Liver (tissue), 9 donors: ENCODE measurements around the gene HLTF. TPM values are rescaled to one million over a fixed set of nuclear protein-coding genes. Genes with fewer than 3 reads are reported as not detected.

Experiments
- DNase-seq: peaks from one replicate; pipeline ENCODE4 v3.0.0-alpha.2; 2017; ENCODE audit warnings: low spot score
- H3K27ac ChIP-seq, 2 donors: one replicate each; pipeline ENCODE4 v1.7.0; 2013; ENCODE audit warnings: inconsistent platforms in 2 of 2, low read length in 2 of 2, control low read depth in 1 of 2, low read depth in 1 of 2, mild to moderate bottlenecking in 1 of 2
- H3K27me3 ChIP-seq, 4 donors: one replicate each; pipeline versions ENCODE4 v1.6.1 to v1.7.0; 2013; ENCODE audit warnings: low read length in 3 of 4, inconsistent platforms in 1 of 4, mild to moderate bottlenecking in 1 of 4, moderate library complexity in 1 of 4; ENCODE audit not compliant: control insufficient read depth in 4 of 4, insufficient read depth in 4 of 4
- H3K36me3 ChIP-seq, 4 donors: one replicate each; pipeline versions ENCODE4 v1.6.1 to v1.7.0; 2013; ENCODE audit warnings: low read length in 3 of 4, mild to moderate bottlenecking in 3 of 4, low read depth in 1 of 4, moderate library complexity in 1 of 4; ENCODE audit not compliant: control insufficient read depth in 4 of 4, insufficient read depth in 3 of 4
- H3K4me1 ChIP-seq, 4 donors: one replicate each; pipeline versions ENCODE4 v1.6.1 to v1.7.0; 2013; ENCODE audit warnings: low read length in 3 of 4, mild to moderate bottlenecking in 3 of 4, moderate library complexity in 1 of 4; ENCODE audit not compliant: control insufficient read depth in 4 of 4, insufficient read depth in 4 of 4
- H3K4me3 ChIP-seq, 3 donors: one replicate each; pipeline versions ENCODE4 v1.6.1 to v1.7.0; 2013; ENCODE audit warnings: low read length in 3 of 3, control low read depth in 1 of 3, low read depth in 1 of 3, mild to moderate bottlenecking in 1 of 3
- H3K9ac ChIP-seq, 2 donors: one replicate each; pipeline ENCODE4 v1.7.0; 2013; ENCODE audit warnings: low read length in 2 of 2, mild to moderate bottlenecking in 2 of 2, moderate library complexity in 2 of 2, control low read depth in 1 of 2, low read depth in 1 of 2
- H3K9me3 ChIP-seq, 4 donors: one replicate each; pipeline versions ENCODE4 v1.6.1 to v1.7.0; 2013; ENCODE audit warnings: low read length in 3 of 4; ENCODE audit not compliant: control insufficient read depth in 4 of 4
- EGR1 ChIP-seq, 2 donors: IDR thresholded peaks; 2 replicates each; pipeline ENCODE4 v1.6.1; 2016 to 2018; ENCODE audit warnings: antibody characterized with exemption in 2 of 2, low read depth in 2 of 2
- FOXA1 ChIP-seq: IDR thresholded peaks from 2 replicates; pipeline ENCODE4 v1.6.1; 2016; ENCODE audit warnings: antibody characterized with exemption
- FOXA2 ChIP-seq: IDR thresholded peaks from 2 replicates; pipeline ENCODE4 v1.6.1; 2016; ENCODE audit warnings: antibody characterized with exemption
- GABPA ChIP-seq, 2 donors: IDR thresholded peaks in 1 of 2; conservative IDR thresholded peaks in 1 of 2; 2 replicates each; pipeline ENCODE4 v1.6.1; 2016; ENCODE audit warnings: antibody characterized with exemption in 2 of 2, mild to moderate bottlenecking in 1 of 2, moderate library complexity in 1 of 2
- HNF4A ChIP-seq, 2 donors: conservative IDR thresholded peaks; 2 replicates each; pipeline ENCODE4 v1.6.1; 2016; ENCODE audit warnings: antibody characterized with exemption in 2 of 2, mild to moderate bottlenecking in 2 of 2
- HNF4G ChIP-seq: IDR thresholded peaks from 2 replicates; pipeline ENCODE4 v1.6.1; 2016; ENCODE audit warnings: antibody characterized with exemption
- JUND ChIP-seq, 2 donors: IDR thresholded peaks; 2 replicates each; pipeline ENCODE4 v1.6.1; 2016; ENCODE audit warnings: antibody characterized with exemption in 2 of 2
- NR2F2 ChIP-seq: IDR thresholded peaks from 2 replicates; pipeline ENCODE4 v1.6.1; 2016; ENCODE audit warnings: antibody characterized with exemption
- RAD21 ChIP-seq, 2 donors: IDR thresholded peaks; 2 replicates each; pipeline ENCODE4 v1.6.1; 2016; ENCODE audit warnings: antibody characterized with exemption in 2 of 2, mild to moderate bottlenecking in 2 of 2
- RXRA ChIP-seq, 2 donors: IDR thresholded peaks; 2 replicates each; pipeline ENCODE4 v1.6.1; 2017 to 2018; ENCODE audit warnings: antibody characterized with exemption in 2 of 2, mild to moderate bottlenecking in 1 of 2
- SP1 ChIP-seq: IDR thresholded peaks from 2 replicates; pipeline ENCODE4 v1.6.1; 2018; ENCODE audit warnings: antibody characterized with exemption, mild to moderate bottlenecking
- TAF1 ChIP-seq: conservative IDR thresholded peaks from 2 replicates; pipeline ENCODE4 v1.6.1; 2016; ENCODE audit warnings: antibody characterized with exemption, mild to moderate bottlenecking
- YY1 ChIP-seq: IDR thresholded peaks from 2 replicates; pipeline ENCODE4 v1.6.1; 2016; ENCODE audit warnings: antibody characterized with exemption, mild to moderate bottlenecking
- WGBS: extraction: QIAGEN DNeasy Blood & Tissue Kit; methylation state at CpG from one replicate; pipeline ENCODE4 v1.1.7; 2013; 5-methylcytosine and 5-hydroxymethylcytosine counted together
- polyA plus RNA-seq, 2 donors: library from polyadenylated mRNA; stranded (reverse) in 1 of 2; unstranded in 1 of 2; fragments of 200-250 nt in 1 of 2; fragments of >200 nt in 1 of 2; fragmentation: Nextera tagmentation in 1 of 2; extraction: Ambion mirVana in 1 of 2; gene quantifications; one replicate each; pipeline versions ENCODE4 v1.2.1 to v1.2.3, GENCODE V29; 2013 to 2015
- total RNA-seq, 2 donors: library from RNA; depleted of rRNA; stranded (reverse); fragments of >200 nt; gene quantifications; one replicate each; pipeline ENCODE4 v1.2.3, GENCODE V29; 2014
- TF ChIP-seq, protein P1 (sequence below): fragments of 150-350 bp; IDR thresholded peaks from 2 replicates; pipeline ENCODE4 v1.5.1; 2017; ENCODE audit warnings: improper control_type of control experiment, low read depth, low read length; ENCODE audit not compliant: missing input control
- TF ChIP-seq, protein P2 (sequence below): IDR thresholded peaks from 2 replicates; pipeline ENCODE4 v1.6.1; 2016; ENCODE audit warnings: antibody characterized with exemption
- TF ChIP-seq, protein P3 (sequence below): IDR thresholded peaks from 2 replicates; pipeline ENCODE4 v1.6.1; 2016; ENCODE audit warnings: antibody characterized with exemption, mild to moderate bottlenecking
- TF ChIP-seq, protein P4 (sequence below): IDR thresholded peaks from 2 replicates; pipeline ENCODE4 v1.6.1; 2016; ENCODE audit warnings: antibody characterized with exemption
- TF ChIP-seq, protein P5 (sequence below): IDR thresholded peaks from 2 replicates; pipeline ENCODE4 v1.6.1; 2016; ENCODE audit warnings: antibody characterized with exemption
- donor health status: healthy.
- donor health status: healthy.
- donor health status: healthy.
- donor health status: healthy.
- donor health status: healthy.

Gene HLTF
- total and polyA plus RNA-seq, 4 donors: 4.1 to 31.7 (median 17.0) TPM

GRCh38 chr3:149031096-149031495 lies 55.2 kb downstream of the HLTF start:
- Histone ChIP-seq H3K9ac (no peak overlapping the region), H3K4me1 (no peaks in the 10 kb centered on the region), H3K27me3 (no peaks in the 10 kb centered on the region), H3K27ac (no peak overlapping the region), H3K4me3 (no peak overlapping the region), H3K9me3 (no peaks in the 10 kb centered on the region), H3K36me3 (peaks cover 1 to 12% (median 10%) of the 10 kb centered on the region in 4 donors)
- no peak for DNase-seq
- TF ChIP-seq EGR1 (IDR thresholded peaks at IDR 0.05; ENCODE audit: low read depth in 2 of 2) (no peak), RXRA (IDR thresholded peaks at IDR 0.05) (no peak), GABPA (IDR thresholded peaks at IDR 0.05 in 1 of 2, conservative IDR thresholded peaks at IDR 0.05 in 1 of 2) (no peak), TAF1 (no peak), SP1 (no peak), FOXA1 (no peak), NR2F2 (no peak), JUND (IDR thresholded peaks at IDR 0.05) (no peak), RAD21 (IDR thresholded peaks at IDR 0.05) (no peak), HNF4G (no peak), YY1 (no peak), FOXA2 (no peak), HNF4A (conservative IDR thresholded peaks at IDR 0.05) (no peak)
- TF ChIP-seq, protein P1, sequence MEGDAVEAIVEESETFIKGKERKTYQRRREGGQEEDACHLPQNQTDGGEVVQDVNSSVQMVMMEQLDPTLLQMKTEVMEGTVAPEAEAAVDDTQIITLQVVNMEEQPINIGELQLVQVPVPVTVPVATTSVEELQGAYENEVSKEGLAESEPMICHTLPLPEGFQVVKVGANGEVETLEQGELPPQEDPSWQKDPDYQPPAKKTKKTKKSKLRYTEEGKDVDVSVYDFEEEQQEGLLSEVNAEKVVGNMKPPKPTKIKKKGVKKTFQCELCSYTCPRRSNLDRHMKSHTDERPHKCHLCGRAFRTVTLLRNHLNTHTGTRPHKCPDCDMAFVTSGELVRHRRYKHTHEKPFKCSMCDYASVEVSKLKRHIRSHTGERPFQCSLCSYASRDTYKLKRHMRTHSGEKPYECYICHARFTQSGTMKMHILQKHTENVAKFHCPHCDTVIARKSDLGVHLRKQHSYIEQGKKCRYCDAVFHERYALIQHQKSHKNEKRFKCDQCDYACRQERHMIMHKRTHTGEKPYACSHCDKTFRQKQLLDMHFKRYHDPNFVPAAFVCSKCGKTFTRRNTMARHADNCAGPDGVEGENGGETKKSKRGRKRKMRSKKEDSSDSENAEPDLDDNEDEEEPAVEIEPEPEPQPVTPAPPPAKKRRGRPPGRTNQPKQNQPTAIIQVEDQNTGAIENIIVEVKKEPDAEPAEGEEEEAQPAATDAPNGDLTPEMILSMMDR: no peak
- TF ChIP-seq, protein P2, sequence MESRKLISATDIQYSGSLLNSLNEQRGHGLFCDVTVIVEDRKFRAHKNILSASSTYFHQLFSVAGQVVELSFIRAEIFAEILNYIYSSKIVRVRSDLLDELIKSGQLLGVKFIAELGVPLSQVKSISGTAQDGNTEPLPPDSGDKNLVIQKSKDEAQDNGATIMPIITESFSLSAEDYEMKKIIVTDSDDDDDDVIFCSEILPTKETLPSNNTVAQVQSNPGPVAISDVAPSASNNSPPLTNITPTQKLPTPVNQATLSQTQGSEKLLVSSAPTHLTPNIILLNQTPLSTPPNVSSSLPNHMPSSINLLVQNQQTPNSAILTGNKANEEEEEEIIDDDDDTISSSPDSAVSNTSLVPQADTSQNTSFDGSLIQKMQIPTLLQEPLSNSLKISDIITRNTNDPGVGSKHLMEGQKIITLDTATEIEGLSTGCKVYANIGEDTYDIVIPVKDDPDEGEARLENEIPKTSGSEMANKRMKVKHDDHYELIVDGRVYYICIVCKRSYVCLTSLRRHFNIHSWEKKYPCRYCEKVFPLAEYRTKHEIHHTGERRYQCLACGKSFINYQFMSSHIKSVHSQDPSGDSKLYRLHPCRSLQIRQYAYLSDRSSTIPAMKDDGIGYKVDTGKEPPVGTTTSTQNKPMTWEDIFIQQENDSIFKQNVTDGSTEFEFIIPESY: no peak
- TF ChIP-seq, protein P3, sequence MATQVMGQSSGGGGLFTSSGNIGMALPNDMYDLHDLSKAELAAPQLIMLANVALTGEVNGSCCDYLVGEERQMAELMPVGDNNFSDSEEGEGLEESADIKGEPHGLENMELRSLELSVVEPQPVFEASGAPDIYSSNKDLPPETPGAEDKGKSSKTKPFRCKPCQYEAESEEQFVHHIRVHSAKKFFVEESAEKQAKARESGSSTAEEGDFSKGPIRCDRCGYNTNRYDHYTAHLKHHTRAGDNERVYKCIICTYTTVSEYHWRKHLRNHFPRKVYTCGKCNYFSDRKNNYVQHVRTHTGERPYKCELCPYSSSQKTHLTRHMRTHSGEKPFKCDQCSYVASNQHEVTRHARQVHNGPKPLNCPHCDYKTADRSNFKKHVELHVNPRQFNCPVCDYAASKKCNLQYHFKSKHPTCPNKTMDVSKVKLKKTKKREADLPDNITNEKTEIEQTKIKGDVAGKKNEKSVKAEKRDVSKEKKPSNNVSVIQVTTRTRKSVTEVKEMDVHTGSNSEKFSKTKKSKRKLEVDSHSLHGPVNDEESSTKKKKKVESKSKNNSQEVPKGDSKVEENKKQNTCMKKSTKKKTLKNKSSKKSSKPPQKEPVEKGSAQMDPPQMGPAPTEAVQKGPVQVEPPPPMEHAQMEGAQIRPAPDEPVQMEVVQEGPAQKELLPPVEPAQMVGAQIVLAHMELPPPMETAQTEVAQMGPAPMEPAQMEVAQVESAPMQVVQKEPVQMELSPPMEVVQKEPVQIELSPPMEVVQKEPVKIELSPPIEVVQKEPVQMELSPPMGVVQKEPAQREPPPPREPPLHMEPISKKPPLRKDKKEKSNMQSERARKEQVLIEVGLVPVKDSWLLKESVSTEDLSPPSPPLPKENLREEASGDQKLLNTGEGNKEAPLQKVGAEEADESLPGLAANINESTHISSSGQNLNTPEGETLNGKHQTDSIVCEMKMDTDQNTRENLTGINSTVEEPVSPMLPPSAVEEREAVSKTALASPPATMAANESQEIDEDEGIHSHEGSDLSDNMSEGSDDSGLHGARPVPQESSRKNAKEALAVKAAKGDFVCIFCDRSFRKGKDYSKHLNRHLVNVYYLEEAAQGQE: no peak
- TF ChIP-seq, protein P4, sequence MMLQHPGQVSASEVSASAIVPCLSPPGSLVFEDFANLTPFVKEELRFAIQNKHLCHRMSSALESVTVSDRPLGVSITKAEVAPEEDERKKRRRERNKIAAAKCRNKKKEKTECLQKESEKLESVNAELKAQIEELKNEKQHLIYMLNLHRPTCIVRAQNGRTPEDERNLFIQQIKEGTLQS: no peak
- TF ChIP-seq, protein P5, sequence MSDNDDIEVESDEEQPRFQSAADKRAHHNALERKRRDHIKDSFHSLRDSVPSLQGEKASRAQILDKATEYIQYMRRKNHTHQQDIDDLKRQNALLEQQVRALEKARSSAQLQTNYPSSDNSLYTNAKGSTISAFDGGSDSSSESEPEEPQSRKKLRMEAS: no peak
- 96% methylated on average over 2 of the region's 2 CpGs for WGBS
